Measurements from ENCODE around the gene COL18A1.

The COL18A1 gene

GRCh38 chr21:45457161-45457831, 52.3 kb downstream of the COL18A1 start:
- DNase-seq, result no peak

DNA sequence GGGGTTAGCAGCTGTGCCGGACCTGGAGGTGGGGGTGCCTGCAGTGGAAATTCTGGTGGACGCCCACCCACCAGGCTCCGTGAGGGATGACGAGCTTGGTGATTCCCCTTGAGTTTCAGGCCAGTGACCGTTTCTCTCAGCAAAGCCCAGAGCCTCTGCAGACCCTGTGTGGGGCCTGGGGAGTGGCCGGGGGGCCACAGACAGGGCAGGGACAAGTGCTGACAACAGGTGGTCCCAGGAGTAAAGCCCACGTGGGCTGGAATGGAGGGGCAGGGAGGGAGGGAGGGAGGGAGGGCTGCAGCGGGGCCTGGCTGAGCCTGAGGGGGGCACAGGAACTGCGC, 52.8 kb downstream of the COL18A1 start:
- DNase-seq, result no peak

GRCh38 chr21:45458281-45459170, 53.6 kb downstream of the COL18A1 start:
- DNase-seq, result no peak

GRCh38 chr21:45459171-45460010, 54.4 kb downstream of the COL18A1 start:
- no peak for DNase-seq

- no peak for DNase-seq
Observed at GRCh38 chr21:45460011-45460565, 55.1 kb downstream of the COL18A1 start.

GRCh38 chr21:45460611-45461368, 55.8 kb downstream of the COL18A1 start:
- no peak for DNase-seq

DNA sequence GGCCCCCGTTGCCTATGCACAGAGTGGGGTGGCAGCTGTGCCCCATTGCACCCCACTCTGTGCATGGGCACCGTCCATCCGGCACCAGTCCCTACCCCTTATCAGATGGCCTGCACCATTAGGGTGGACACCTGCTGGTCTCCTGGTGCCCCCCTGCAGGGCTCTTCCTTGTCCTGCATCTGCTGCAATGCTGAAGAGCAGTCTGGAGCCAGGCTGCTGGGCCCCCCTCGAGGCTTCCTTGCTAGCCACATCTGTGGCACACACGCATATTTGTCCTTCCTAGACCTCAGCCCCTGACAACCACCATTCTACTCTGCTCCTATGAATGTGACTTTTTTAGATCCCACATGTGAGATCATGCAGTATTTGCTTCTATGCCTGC, 56.4 kb downstream of the COL18A1 start:
- no peak for DNase-seq

- DNase-seq, result no peak
Observed at GRCh38 chr21:45461806-45462341, 56.9 kb downstream of the COL18A1 start.

DNA sequence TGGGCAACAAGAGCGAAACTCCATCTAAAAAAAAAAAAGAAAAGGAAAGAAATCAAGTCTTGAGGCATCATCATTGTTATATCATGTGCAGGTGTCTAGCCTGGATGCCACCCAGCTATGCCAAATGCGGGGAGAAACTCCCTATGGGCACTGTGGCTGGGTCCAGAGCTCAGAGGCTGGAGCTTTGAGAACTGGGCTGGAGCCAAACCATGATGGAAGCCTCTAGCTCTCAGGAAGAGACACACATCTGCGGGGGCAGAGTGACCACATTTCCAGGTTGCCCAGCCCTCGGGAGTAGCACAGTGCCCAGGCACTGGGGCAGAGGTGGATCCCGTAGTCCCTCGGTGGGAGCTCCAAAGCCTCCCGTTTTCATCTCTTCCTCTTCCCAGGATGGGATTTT, 58.9 kb downstream of the COL18A1 start:
- DNase-seq, result no peak

DNA sequence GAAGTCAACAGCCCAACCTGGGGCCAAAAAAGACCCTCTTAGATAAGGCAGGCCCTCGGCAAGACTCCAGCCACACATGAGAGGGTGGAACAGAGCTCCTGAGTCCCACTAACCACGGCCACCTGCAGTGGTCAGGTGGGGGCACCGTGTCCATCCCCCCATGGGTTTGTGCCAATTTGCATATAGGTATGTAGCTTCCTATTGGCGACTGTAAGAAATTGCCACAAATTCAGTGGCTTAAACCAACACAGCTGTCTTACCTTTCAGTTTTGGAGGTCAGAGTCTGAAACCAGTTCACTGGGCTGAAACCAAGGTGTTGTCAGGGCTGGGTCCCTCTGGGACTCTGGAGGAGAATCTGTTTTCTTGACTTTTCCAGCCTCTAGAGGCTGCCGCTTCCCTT, 59.3 kb downstream of the COL18A1 start:
- DNase-seq, result no peak

DNA sequence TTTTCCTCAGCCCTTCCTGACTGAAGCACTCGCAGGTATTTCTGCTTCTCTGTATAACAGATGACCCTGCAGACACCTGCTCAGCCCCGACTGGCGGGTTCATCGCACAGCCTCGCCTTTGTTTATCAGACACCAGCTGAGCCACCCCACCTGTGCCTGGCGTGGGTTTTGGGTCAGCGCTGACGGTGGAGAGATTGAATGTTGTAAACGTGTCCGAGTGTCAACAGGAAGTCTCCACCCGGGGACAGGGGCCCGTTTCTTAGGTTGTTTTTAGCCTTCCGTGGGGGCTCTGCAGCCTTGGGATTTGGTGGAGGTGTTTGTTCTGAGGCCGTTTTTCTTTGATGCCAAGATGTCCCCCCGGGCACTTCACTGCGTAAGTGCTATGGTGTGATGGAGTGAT, 60.1 kb downstream of the COL18A1 start:
- no peak for DNase-seq

- DNase-seq, result no peak
Observed at GRCh38 chr21:45465611-45466329, 60.8 kb downstream of the COL18A1 start.

DNA sequence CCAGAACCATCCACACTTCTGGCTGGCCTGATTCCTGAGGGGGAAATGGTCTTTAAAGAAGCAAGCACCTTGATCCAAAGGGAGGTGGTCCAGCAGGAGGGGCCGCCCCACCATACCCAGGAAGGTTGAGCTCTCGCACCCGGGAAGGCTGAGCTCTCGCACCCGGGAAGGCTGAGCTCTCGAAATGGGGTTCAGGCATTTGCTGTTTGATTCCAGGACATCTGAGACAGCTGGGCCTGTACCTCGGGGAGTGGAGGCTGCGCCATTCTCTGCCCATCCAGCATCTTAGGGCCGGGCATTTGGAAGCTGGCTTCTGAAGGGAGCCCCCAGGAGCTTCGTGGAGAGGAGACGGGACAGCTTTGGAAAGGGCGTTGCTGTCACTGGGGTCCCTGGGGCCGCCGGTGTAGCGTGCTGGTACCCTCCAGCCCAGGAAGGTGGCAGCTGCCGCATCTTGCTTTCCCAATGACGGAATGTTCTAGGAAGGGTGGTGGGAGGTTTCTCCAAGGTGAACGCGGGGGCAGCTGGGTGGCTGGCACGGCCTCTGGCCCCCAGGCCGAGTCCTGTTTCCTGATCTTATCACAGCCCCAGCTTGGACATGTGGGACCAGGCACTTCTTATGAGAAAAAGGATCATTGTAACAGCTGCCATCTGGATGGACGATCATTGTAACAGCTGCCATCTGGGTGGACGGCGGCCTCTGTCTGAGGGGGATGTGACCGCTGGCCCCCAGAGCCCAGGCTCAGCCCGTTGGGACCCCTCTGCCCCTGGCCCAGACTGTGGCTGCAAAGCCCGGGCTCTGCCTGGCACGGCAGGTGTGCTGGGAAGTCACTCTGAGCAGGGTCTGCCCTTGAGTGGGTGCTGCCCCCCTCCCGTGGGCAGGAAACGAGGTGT, 61.6 kb downstream of the COL18A1 start:
- DNase-seq, result no peak

- DNase-seq, result no peak
Observed at GRCh38 chr21:45467221-45467779, 62.3 kb downstream of the COL18A1 start.

GRCh38 chr21:45468051-45468970, 63.3 kb downstream of the COL18A1 start:
- DNase-seq, result no peak

GRCh38 chr21:45468971-45469272, 64.0 kb downstream of the COL18A1 start:
- no peak for DNase-seq

DNA sequence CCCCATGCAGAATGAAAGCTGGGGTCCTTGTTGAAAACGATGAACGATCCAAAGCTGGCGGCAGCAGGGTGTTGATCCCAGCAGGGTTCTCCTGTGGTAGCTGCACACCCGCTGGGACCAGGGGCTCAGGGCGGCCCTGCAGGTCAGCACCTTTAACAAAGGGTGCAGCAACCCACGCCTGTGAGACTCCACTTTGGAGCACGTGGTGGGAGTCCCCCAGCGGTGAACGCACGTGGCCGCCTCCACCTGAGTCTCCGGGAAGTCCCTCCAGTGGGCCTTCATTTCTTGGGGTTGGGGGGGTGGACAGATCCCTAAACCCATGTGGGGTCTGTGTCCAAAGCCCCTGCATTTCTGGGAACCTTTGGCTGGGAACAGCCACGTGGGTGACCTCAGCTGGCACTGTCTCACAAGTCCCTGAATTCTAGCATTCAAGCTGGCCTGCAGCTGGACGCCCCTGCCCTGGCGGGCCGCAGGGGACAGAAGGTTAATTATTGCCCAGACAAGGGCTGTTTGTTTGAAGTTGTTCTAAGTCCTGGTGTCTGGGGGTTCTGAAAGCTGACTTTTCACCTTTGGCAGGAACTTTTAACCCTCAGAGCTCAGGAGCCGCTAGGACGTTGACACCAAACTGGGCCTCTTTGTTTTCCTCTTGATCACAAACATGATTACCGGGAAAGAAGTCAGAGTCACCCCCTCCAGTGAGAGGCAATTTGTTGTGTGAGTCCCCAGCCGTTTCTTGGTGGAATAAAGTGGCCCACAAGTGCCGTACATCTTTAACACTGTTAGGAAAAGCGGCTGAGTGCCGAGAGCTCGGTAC, 64.5 kb downstream of the COL18A1 start:
- DNase-seq, result no peak

- no peak for DNase-seq
Observed at GRCh38 chr21:45470087-45470515, 65.1 kb downstream of the COL18A1 start.
